GM23338 (cell line): ENCODE measurements around the gene PTPRN2. TPM values are rescaled to one million over a fixed set of nuclear protein-coding genes. Genes with fewer than 3 reads are reported as not detected.

ENCODE experiments used
- ATAC-seq: fragments of 200-7000 bp; cut with Tn5 transposase; 3 replicates; pipeline ENCODE4 v1.9.1; 2020
- DNase-seq: peaks from one replicate; pipeline ENCODE4 v3.0.0-alpha.2; 2015; ENCODE audit warnings: low spot score
- H2AFZ ChIP-seq: fragments of 200-600 bp; sonication (generic); 2 replicates; pipeline ENCODE4 v1.8.0; 2016; ENCODE audit warnings: antibody characterized with exemption, mild to moderate bottlenecking, moderate library complexity
- H3F3A ChIP-seq: fragments of 200-600 bp; sonication (generic); replicated peaks from 2 replicates; pipeline ENCODE4 v1.8.0; 2017; ENCODE audit warnings: antibody characterized with exemption, mixed run types, low read depth
- H3K27ac ChIP-seq: fragments of 200-600 bp; sonication (generic); 2 replicates; pipeline ENCODE4 v1.6.1; 2016; ENCODE audit warnings: low read depth
- H3K27me3 ChIP-seq: fragments of 200-600 bp; sonication (generic); 2 replicates; pipeline ENCODE4 v1.8.0; 2016; ENCODE audit warnings: mild to moderate bottlenecking, mixed run types, moderate library complexity; ENCODE audit not compliant: insufficient read depth
- H3K36me3 ChIP-seq: fragments of 200-600 bp; sonication (generic); 2 replicates; pipeline ENCODE4 v1.8.0; 2016; ENCODE audit warnings: mild to moderate bottlenecking; ENCODE audit not compliant: insufficient read depth
- H3K4me1 ChIP-seq: fragments of 200-600 bp; sonication (generic); 2 replicates; pipeline ENCODE4 v1.8.0; 2016; ENCODE audit warnings: mild to moderate bottlenecking, moderate library complexity; ENCODE audit not compliant: insufficient read depth
- H3K4me2 ChIP-seq: fragments of 200-600 bp; sonication (generic); 2 replicates; pipeline ENCODE4 v1.7.1; 2017; ENCODE audit warnings: mixed run types
- H3K4me3 ChIP-seq: fragments of 200-600 bp; sonication (generic); 2 replicates; pipeline ENCODE4 v1.6.1; 2016; ENCODE audit warnings: mixed run types
- H3K79me2 ChIP-seq: fragments of 200-600 bp; sonication (generic); replicated peaks from 2 replicates; pipeline ENCODE4 v1.8.0; 2017; ENCODE audit warnings: mild to moderate bottlenecking; ENCODE audit not compliant: insufficient read depth
- H3K9me2 ChIP-seq: fragments of 200-600 bp; sonication (generic); 2 replicates; pipeline ENCODE4 v1.8.0; 2017; ENCODE audit not compliant: insufficient read depth
- H4K20me1 ChIP-seq: fragments of 200-600 bp; sonication (generic); replicated peaks from 2 replicates; pipeline ENCODE4 v1.8.0; 2017; ENCODE audit warnings: mild to moderate bottlenecking; ENCODE audit not compliant: insufficient read depth
- H3K27ac Mint-ChIP-seq: 2 replicates; pipeline ENCODE4 v1.8.0; 2020; ENCODE audit warnings: inconsistent platforms, mild to moderate bottlenecking, moderate library complexity, mixed read lengths
- H3K27me3 Mint-ChIP-seq: 3 replicates; pipeline ENCODE4 v1.8.0; 2022; ENCODE audit warnings: low read depth, mild to moderate bottlenecking, moderate library complexity, mixed read lengths, inconsistent platforms; ENCODE audit not compliant: insufficient read depth, poor library complexity
- H3K36me3 Mint-ChIP-seq: 3 replicates; pipeline ENCODE4 v1.8.0; 2021; ENCODE audit warnings: low read depth, mild to moderate bottlenecking, inconsistent platforms, moderate library complexity, mixed read lengths
- H3K4me1 Mint-ChIP-seq: 3 replicates; pipeline ENCODE4 v1.8.0; 2020; ENCODE audit warnings: mild to moderate bottlenecking, inconsistent platforms, mixed read lengths
- H3K4me3 Mint-ChIP-seq: 3 replicates; pipeline ENCODE4 v1.8.0; 2021; ENCODE audit warnings: moderate library complexity, mild to moderate bottlenecking, inconsistent platforms, mixed read lengths
- H3K9me3 Mint-ChIP-seq: 3 replicates; pipeline ENCODE4 v1.8.0; 2020; ENCODE audit warnings: moderate library complexity, mild to moderate bottlenecking, inconsistent platforms, mixed read lengths
- CREB1 ChIP-seq: fragments of 250-450 bp; sonication (Bioruptor Pico); IDR thresholded peaks from 2 replicates; pipeline ENCODE4 v1.5.0; 2020; ENCODE audit warnings: low read depth, mild to moderate bottlenecking, moderate library complexity
- CTCF ChIP-seq, 2 experiments: fragments of 200-600 bp in 1 of 2; sonication (generic) in 1 of 2; conservative IDR thresholded peaks; 2 replicates each; pipeline versions ENCODE4 v1.5.1 to v1.6.1; 2016 to 2017; ENCODE audit warnings: antibody characterized with exemption in 2 of 2, low read depth in 2 of 2, mild to moderate bottlenecking in 2 of 2, moderate library complexity in 1 of 2
- EZH2 ChIP-seq: fragments of 200-600 bp; sonication (generic); IDR thresholded peaks from one replicate; pipeline ENCODE4 v1.8.0; 2017; ENCODE audit warnings: antibody characterized with exemption, mild to moderate bottlenecking, low read depth; ENCODE audit not compliant: unreplicated experiment
- EZH2phosphoT487 ChIP-seq: fragments of 200-600 bp; sonication (generic); IDR thresholded peaks from one replicate; pipeline ENCODE4 v1.8.1; 2018; ENCODE audit warnings: antibody characterized with exemption; ENCODE audit not compliant: unreplicated experiment
- JUNB ChIP-seq: IDR thresholded peaks from one replicate; pipeline ENCODE4 v1.6.1; 2016; ENCODE audit warnings: antibody characterized with exemption; ENCODE audit not compliant: unreplicated experiment
- NANOG ChIP-seq: IDR thresholded peaks from 2 replicates; pipeline ENCODE4 v1.6.1; 2016; ENCODE audit warnings: antibody characterized with exemption, borderline replicate concordance
- POLR2AphosphoS5 ChIP-seq: IDR thresholded peaks from 2 replicates; pipeline ENCODE4 v1.6.1; 2016; ENCODE audit warnings: antibody characterized with exemption, low read depth
- REST ChIP-seq: IDR thresholded peaks from one replicate; pipeline ENCODE4 v1.6.1; 2018; ENCODE audit warnings: antibody characterized with exemption; ENCODE audit not compliant: unreplicated experiment
- STAT1 ChIP-seq: IDR thresholded peaks from one replicate; pipeline ENCODE4 v1.6.1; 2016; ENCODE audit warnings: antibody characterized with exemption; ENCODE audit not compliant: unreplicated experiment
- ZNF331 ChIP-seq: fragments of 250-450 bp; sonication (Bioruptor Pico); IDR thresholded peaks from 2 replicates; pipeline ENCODE4 v1.5.0; 2020; ENCODE audit warnings: low read depth, mild to moderate bottlenecking, moderate library complexity
- ZNF462 ChIP-seq: fragments of 250-450 bp; sonication (Bioruptor Pico); IDR thresholded peaks from 2 replicates; pipeline ENCODE4 v1.5.0; 2020; ENCODE audit warnings: mild to moderate bottlenecking, moderate library complexity
- polyA plus RNA-seq: library from polyadenylated mRNA; unstranded; fragments of >200 nt; fragmentation: Nextera tagmentation; extraction: Ambion mirVana; gene quantifications from 2 replicates; pipeline ENCODE4 v1.2.1, GENCODE V29; 2016
- total RNA-seq: library from RNA; depleted of rRNA; stranded (reverse); fragments of >200 nt; shearing (Covaris generic); gene quantifications from 2 replicates; pipeline ENCODE4 v1.2.3, GENCODE V29; 2014

The PTPRN2 gene
- total and polyA plus RNA-seq, 2 experiments from 2014 or later, result 0.87 to 4.0 TPM

- TF ChIP-seq ZNF462, result no peak
- TF ChIP-seq ZNF331, result no peak
- no peak for TF ChIP-seq CTCF (conservative IDR thresholded peaks at IDR 0.05; ENCODE audit: low read depth in 2 of 2)
- no peak for TF ChIP-seq EZH2phosphoT487
Observed at GRCh38 chr7:157736341-157736740, 851.3 kb downstream of the PTPRN2 start (continued).

GRCh38 chr7:157735826-157736225 lies 851.8 kb downstream of the PTPRN2 start:
- peaks cover 83% of the 10 kb centered on the region for H3K9me3 Mint-ChIP-seq
- H3K27ac ChIP-seq, result no peak overlapping the region
- H2AFZ ChIP-seq, result no peak overlapping the region
- peaks cover 5% of the 10 kb centered on the region for H3K27me3 Mint-ChIP-seq
- H3K36me3 ChIP-seq, result no peaks in the 10 kb centered on the region
- no peak overlapping the region for H3K4me3 ChIP-seq
- no peak overlapping the region for H3K27ac Mint-ChIP-seq
- H3K4me1 ChIP-seq, result no peaks in the 10 kb centered on the region
- H3K4me2 ChIP-seq, result no peak overlapping the region
- ATAC-seq (no peak), DNase-seq (no peak)
- peaks cover 40% of the 10 kb centered on the region for H3K36me3 Mint-ChIP-seq
- H3K79me2 ChIP-seq, result no peaks in the 10 kb centered on the region
- H3K9me2 ChIP-seq, result no peaks in the 10 kb centered on the region
- no peak overlapping the region for H3K4me3 Mint-ChIP-seq
- no peaks in the 10 kb centered on the region for H3K27me3 ChIP-seq
- H3K4me1 Mint-ChIP-seq, result no peaks in the 10 kb centered on the region
- no peaks in the 10 kb centered on the region for H3F3A ChIP-seq
- no peaks in the 10 kb centered on the region for H4K20me1 ChIP-seq
- TF ChIP-seq POLR2AphosphoS5 (no peak), CREB1 (CRISPR knock-in tag) (no peak), STAT1 (no peak), EZH2phosphoT487 (no peak), EZH2 (no peak), NANOG (no peak), REST (no peak), JUNB (no peak), ZNF331 (no peak), CTCF (conservative IDR thresholded peaks at IDR 0.05; ENCODE audit: low read depth in 2 of 2) (no peak)
